ENCODE measurements around the gene GLIPR1L2.

Gene GLIPR1L2

DNA sequence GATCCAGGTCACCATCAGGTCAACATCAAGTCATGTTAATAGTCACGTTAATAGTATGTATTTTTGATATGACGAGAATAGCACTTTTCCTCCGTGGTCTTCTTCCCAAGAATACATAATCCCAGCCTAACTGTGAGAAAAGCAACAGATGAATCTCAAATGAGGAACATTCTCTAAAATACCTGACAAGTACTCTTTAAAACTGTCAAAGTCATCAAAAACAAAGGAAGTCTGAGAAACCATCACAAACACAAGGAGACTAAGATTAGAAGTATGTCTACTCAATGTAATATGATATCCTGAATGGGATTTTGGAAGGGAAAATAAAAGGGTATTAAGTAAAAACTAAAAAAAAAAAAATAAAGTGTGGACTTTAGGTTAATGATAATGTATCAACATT lies 52.8 kb downstream of the GLIPR1L2 start:
- TF ChIP-seq FOXP2 (optimal IDR thresholded peaks at IDR 0.05; ENCODE audit: borderline replicate concordance, extremely low read depth, extremely low read length, insufficient read depth) = no peak
- no peak for TF ChIP-seq REST (IDR thresholded peaks at IDR 0.05; ENCODE audit: insufficient read depth in 1 of 2, low read depth in 2 of 2, low read length in 2 of 2)
- no peak for TF ChIP-seq POLR2AphosphoS5 (IDR thresholded peaks at IDR 0.05; ENCODE audit: low read depth, low read length)
- TF ChIP-seq SIN3A (IDR thresholded peaks at IDR 0.05; ENCODE audit: borderline replicate concordance, insufficient read depth, low read length) = no peak
- no peak for TF ChIP-seq TAF1 (IDR thresholded peaks at IDR 0.05; ENCODE audit: borderline replicate concordance, insufficient read depth, low read length)

- no peak for TF ChIP-seq POLR2AphosphoS5 (IDR thresholded peaks at IDR 0.05; ENCODE audit: low read depth, low read length)
- TF ChIP-seq FOXP2 (optimal IDR thresholded peaks at IDR 0.05; ENCODE audit: borderline replicate concordance, extremely low read depth, extremely low read length, insufficient read depth) = no peak
- no peak for TF ChIP-seq REST (IDR thresholded peaks at IDR 0.05; ENCODE audit: insufficient read depth in 1 of 2, low read depth in 2 of 2, low read length in 2 of 2)
- TF ChIP-seq SIN3A (IDR thresholded peaks at IDR 0.05; ENCODE audit: borderline replicate concordance, insufficient read depth, low read length) = no peak
- TF ChIP-seq TAF1 (IDR thresholded peaks at IDR 0.05; ENCODE audit: borderline replicate concordance, insufficient read depth, low read length) = no peak
Measured at GRCh38 chr12:75444429-75445136, 53.7 kb downstream of the GLIPR1L2 start.

DNA sequence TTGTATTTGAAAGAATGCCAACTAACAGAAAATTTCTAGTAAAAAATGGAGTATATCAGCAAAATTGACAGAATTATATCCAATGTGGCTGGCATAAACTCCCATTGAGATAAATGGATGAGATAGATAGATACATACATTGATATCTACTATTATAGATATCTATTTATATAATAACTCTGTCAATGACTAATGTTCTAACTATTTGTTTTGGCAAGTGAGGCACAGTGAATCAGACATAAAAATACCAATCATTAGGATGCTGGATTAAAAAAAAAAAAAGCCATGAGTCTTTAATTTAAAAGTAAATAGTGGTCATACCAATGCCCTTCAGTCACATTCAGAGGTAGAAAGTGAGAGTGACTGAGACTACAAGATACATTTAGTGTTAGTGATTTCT lies 56.0 kb downstream of the GLIPR1L2 start:
- TF ChIP-seq TAF1 (IDR thresholded peaks at IDR 0.05; ENCODE audit: borderline replicate concordance, insufficient read depth, low read length) = no peak
- TF ChIP-seq FOXP2 (optimal IDR thresholded peaks at IDR 0.05; ENCODE audit: borderline replicate concordance, extremely low read depth, extremely low read length, insufficient read depth) = no peak
- no peak for TF ChIP-seq SIN3A (IDR thresholded peaks at IDR 0.05; ENCODE audit: borderline replicate concordance, insufficient read depth, low read length)
- no peak for TF ChIP-seq POLR2AphosphoS5 (IDR thresholded peaks at IDR 0.05; ENCODE audit: low read depth, low read length)
- no peak for TF ChIP-seq REST (IDR thresholded peaks at IDR 0.05; ENCODE audit: insufficient read depth in 1 of 2, low read depth in 2 of 2, low read length in 2 of 2)

- no peak for TF ChIP-seq FOXP2 (optimal IDR thresholded peaks at IDR 0.05; ENCODE audit: borderline replicate concordance, extremely low read depth, extremely low read length, insufficient read depth)
- TF ChIP-seq REST (IDR thresholded peaks at IDR 0.05; ENCODE audit: insufficient read depth in 1 of 2, low read depth in 2 of 2, low read length in 2 of 2) = no peak
- no peak for TF ChIP-seq SIN3A (IDR thresholded peaks at IDR 0.05; ENCODE audit: borderline replicate concordance, insufficient read depth, low read length)
- TF ChIP-seq TAF1 (IDR thresholded peaks at IDR 0.05; ENCODE audit: borderline replicate concordance, insufficient read depth, low read length) = no peak
- no peak for TF ChIP-seq POLR2AphosphoS5 (IDR thresholded peaks at IDR 0.05; ENCODE audit: low read depth, low read length)
Measured at GRCh38 chr12:75447691-75448393, 57.0 kb downstream of the GLIPR1L2 start.
